GM19351 (cell line): ENCODE measurements around the gene ZBTB25.
"Not testable (repeated sequence)": the region's sequence is repeated elsewhere in the genome, so short reads cannot be mapped to it uniquely, and the experiment has no call there.

Source experiments
- ATAC-seq: cut with Tn5 transposase; IDR thresholded peaks from one replicate; pipeline ENCODE4 v1.9.1; 2021; ENCODE audit warnings: mild to moderate bottlenecking, moderate library complexity; ENCODE audit not compliant: unreplicated experiment

The ZBTB25 gene

GRCh38 chr14:64517667-64518066 is 14.0 kb upstream of the ZBTB25 start:
- not testable (repeated sequence) for ATAC-seq

- ATAC-seq: no peak
Measured at GRCh38 chr14:64516969-64517368, 13.3 kb upstream of the ZBTB25 start.

GRCh38 chr14:64515053-64515452 is 11.4 kb upstream of the ZBTB25 start:
- ATAC-seq: no peak

DNA sequence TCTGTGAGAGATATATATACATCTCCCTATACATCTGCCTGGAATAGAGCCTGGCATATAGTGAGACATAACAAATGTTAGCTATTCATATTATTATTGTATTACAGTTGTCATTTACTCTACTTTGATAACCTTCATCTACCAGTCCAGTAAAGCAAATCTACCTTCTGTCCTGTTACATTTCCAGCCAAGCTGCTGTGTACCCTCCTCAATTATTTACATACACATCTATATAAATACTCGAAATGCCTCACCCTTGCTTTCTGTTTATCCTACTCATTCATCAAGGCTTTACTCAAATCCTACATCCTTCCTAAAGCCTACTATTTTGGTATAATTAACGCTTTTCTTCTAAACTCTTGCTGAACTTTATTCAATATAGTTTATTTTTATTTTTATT is 9.6 kb upstream of the ZBTB25 start:
- no peak for ATAC-seq

DNA sequence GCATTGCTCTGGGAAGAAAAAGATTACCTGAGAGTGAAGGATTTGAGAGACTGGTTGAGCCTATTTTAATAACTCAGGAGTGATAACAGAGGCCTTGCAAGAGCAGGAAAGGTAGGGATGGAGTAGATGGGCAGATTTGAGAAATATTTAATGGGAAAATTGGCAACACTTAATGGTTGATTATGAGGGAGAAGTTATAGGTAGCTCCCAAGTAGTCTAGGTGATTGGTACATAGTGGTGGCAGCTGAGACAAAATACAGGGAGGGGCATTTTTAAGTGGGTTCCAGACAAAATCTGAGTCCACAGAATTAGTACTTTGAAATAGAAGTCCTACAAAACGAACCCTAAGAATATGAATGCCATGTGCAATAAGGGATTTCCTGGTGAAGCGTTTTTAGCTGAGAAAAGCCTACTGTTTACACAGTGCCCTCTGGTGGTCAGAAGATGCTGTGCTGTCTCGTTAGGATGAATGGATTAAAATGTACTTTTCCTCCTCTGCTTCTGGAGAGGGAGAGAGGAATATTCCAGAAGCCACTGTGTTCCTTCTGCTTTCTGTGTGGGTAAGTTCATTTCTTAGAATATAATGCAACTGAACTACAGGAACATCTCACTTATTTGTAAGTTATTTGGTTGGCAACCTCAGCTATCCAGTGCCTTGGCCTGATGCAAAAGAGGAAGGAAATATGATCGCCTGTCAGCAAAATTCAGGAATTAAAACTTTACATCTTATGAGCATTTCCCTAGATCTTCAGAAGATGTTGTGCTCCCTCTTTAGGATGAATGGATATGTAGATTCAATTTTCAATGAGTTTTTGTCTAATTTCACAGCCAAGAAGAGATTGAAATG is 7.4 kb upstream of the ZBTB25 start:
- no peak for ATAC-seq

DNA sequence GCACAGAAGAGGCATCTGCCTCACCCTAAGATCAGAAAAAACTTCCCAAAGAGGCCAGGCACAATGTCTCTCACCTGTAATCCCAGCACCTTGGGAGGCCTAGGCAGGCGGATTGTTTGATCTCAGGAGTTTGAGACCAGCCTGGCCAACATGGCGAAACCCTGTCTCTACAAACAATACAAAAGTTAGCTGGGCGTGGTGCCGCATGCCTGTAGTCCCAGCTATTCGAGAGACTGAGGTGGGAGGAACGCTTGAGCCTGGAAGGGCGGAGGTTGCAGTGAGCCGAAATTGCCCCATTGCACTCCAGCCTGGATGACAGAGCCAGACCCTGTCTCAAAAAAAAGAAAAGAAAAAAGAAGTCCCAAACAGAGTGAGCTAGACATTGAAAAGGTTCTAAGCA is 5.4 kb upstream of the ZBTB25 start:
- ATAC-seq: no peak

- no peak for ATAC-seq
Measured at GRCh38 chr14:64508215-64508776, 4.7 kb upstream of the ZBTB25 start.

DNA sequence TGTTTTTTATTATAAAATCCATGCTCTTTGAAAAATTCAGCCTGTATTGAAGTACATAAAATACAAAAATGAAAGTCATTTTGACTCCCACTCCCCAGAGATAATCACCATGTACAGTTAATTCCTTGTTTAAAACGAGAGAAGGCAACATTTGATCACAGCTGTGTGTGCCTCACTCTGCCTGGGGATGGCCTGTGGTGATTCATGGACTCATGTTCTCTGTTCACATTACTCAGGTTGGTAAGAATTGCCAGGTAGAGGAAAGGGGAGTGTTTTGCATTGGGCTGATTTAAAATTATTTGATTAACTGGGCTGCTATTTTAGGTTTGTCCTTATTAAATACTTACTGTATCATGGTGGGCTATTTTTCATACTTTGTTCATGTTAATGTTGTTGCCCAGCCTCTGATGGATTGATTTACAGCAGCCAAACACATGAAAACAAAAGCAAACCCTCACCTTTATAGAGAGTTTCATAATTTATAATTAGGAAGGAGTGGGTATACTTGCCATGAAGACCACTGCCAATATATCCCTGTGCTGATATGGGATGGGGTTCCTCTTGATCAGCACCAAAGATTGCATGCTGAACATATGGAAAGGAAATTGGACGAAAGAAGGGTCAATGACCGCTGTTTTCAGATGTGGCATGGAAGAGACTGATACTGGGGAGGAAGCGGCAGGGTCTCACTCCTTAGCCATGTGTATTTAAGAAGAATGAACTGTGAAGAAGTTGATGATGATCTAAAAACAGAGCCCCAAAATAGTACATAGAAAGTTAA is 3.9 kb upstream of the ZBTB25 start:
- no peak for ATAC-seq

- ATAC-seq: no peak
Measured at GRCh38 chr14:64506721-64507120, 3.1 kb upstream of the ZBTB25 start.

DNA sequence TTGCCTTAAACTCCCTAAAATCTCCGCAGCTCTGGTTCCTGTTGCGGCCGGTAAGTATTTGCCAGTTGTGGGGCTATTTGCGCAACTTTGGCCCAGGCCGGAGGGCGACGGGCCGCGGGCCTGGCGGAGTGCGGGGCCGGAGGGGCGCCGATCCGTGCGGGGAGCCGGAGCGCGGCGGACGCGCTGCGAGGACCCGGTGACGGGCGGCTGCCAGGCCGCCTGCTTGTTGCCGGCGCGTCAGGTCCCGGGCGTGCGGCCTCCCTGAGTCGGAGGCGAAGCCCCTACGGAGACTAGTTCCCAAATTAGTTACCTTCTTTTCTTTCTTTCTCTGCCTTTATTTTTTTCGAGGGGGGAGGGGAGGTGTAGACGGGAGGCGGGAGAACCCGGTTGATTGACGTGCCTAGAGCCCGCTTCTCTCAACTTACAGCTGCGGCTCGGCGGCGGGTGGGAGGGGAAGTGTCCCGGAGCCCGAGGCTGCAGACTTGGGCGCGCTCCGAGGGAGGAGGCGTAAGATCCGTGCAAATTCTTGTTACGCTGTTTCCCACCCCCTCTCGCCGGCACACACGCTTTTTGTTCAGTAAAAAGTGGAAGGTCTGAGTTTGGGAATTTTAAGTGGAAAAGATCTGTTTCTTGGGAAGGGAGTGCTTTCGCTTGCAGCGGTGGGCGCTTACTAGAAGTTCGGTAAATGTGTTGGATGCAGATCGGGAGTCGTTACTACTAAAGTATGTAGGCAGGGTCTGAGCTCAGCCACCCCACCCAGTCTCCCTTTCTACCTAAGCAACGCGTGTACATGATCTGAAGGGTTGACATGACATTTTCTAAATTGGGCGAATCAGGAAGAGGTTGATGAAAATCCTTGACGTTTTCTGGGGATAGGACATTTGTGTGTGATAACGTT is 1.5 kb upstream of the ZBTB25 start:
- ATAC-seq: peak; percentile 17

GRCh38 chr14:64504310-64504896 is 765 bp upstream of the ZBTB25 start, which contains the start of gene ZBTB1:
Gene ZBTB1 (plus strand): TSS chr14:64504770. CDS start chr14:64521505, 16,735 bp downstream.
- ATAC-seq: peak; percentile 18

GRCh38 chr14:64502887-64503433 is 678 bp downstream of the ZBTB25 start:
- no peak for ATAC-seq

DNA sequence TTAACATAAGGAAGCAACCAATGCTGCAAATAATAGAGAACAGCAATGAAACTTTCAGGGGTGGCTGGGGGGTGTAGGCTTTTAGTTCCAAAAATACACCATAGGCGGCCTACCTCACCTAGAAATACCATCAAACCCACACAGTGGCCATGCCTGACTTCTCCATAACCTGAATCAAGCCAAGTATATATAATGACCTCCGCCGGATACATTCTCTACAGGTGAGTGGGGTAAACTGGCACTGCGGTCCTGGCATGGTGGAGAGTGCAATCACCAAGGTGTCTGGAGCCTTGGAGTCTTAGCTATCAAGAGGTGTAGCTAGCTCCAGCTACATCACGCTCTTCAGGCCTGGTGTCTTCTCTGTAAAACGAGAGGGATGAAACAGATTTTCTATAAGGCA is 1.2 kb downstream of the ZBTB25 start:
- ATAC-seq: no peak

GRCh38 chr14:64501411-64502171 is 2.0 kb downstream of the ZBTB25 start:
- no peak for ATAC-seq

GRCh38 chr14:64500088-64500487 is 3.5 kb downstream of the ZBTB25 start:
- ATAC-seq: no peak

GRCh38 chr14:64496764-64497163 is 6.9 kb downstream of the ZBTB25 start:
- no peak for ATAC-seq

GRCh38 chr14:64495252-64495651 is 8.4 kb downstream of the ZBTB25 start:
- ATAC-seq: no peak

DNA sequence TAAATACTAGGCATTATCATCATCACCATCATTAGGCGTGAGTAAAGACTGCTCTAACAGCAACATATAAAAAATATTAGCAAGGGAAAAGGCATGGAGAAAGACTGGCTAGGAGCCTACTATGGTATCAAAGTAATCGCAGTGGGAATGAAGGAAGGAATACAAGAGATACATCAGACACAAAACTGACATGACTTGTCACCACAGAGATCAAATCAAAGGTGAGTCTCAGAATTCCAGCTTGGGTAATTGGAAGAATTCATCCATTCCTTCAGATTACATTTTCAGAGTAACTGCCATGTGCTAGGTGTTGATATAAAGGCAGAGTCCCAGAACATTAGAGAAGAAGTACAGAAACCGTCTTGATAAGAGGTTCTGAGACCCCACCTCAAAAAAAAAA is 10.2 kb downstream of the ZBTB25 start:
- ATAC-seq: no peak

- ATAC-seq: no peak
Measured at GRCh38 chr14:64491637-64492036, 12.0 kb downstream of the ZBTB25 start.
